NCI-H69 (cell line): Measurements from ENCODE around the gene RIN1.
A peak's percentile ranks its signal among the peaks of the same experiment; 100 is the strongest.
"Not testable (repeated sequence)": the region's sequence is repeated elsewhere in the genome, so short reads cannot be mapped to it uniquely, and the experiment has no call there.

Source experiments
- DNase-seq: peaks from one replicate; lab custom pipeline; 2025; lab: John Stamatoyannopoulos, UW

The RIN1 gene

GRCh38 chr11:66336234-66337102, at the start of gene RIN1:
Gene RIN1 (minus strand): TSS chr11:66336434. CDS start chr11:66336402, 32 bp downstream.
- peak; percentile 94 for DNase-seq

DNA sequence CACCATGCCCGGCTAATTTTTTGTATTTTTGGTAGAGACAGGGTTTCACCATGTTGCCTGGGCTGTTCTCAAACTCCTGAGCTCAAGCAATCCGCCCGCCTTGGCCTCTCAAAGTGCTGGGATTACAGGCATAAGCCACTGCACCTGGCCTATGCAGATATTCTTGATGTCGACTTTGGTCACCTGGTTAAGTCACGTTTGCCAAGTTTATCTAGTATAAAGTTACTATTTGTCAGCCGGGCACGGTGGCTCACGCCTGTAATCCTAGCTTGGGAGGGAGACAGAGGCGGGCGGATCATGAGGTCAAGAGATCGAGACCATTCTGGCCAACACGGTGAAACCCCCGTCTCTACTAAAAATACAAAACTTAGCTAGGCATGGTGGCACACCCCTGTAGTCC, 48.1 kb upstream of the RIN1 start:
- not testable (repeated sequence) for DNase-seq

DNA sequence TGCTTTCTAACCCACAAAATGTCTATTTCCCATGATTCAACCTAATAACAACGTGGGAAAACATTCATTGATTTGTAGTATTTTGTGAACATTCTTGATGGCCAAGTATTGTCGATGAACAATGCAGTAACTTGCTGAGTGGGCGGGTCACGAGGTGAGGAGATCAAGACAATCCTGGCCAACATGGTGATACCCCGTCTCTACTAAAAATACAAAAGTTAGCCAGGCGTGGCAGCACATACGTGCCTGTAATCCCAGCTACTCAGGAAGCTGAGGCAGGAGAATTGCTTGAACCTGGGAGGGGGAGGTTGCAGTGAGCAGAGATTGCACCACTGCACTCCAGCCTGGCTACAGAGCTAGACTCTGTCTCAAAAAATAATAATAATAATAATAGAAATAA, 44.0 kb upstream of the RIN1 start:
- DNase-seq, result peak; percentile 15

DNA sequence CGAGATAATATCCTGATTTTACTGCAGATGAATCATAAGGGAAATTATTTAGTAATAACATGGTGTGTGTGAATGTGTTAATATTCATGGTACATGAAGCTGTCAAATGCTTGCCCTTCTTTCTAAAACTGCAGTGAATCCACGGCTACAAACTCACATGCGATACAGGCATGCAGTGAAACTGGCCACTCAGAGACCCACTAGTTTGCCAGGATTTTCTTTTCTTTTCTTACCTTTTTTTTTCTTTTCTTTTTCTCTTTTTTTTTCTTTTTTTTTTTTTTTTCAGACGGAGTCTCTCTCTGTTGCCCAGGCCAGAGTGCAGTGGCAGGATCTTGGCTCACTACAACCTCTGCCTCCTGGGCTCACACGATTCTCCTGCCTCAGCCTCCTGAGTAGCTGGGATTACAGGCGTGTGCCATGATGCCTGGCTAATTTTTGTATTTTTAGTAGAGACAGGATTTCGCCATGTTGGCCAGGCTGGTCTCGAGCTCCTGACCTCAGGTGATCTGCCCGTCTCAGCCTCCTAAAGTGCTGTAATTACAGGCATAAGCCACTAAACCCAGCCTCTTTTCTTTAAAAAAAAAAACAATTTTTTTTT, 37.6 kb upstream of the RIN1 start:
- not testable (repeated sequence) for DNase-seq

GRCh38 chr11:66373265-66373664, 37.0 kb upstream of the RIN1 start:
- DNase-seq, result no peak

GRCh38 chr11:66371627-66372415, 35.6 kb upstream of the RIN1 start, which contains the start of gene SLC29A2:
Gene SLC29A2 (minus strand): TSS chr11:66371760. CDS start chr11:66371591, 169 bp downstream.
- peak; percentile 99 for DNase-seq

- DNase-seq, result no peak
These were observed 33.0 kb upstream of the RIN1 start for GRCh38 chr11:66369073-66369894.

- no peak for DNase-seq
These were observed 32.2 kb upstream of the RIN1 start for GRCh38 chr11:66368484-66368883.

DNA sequence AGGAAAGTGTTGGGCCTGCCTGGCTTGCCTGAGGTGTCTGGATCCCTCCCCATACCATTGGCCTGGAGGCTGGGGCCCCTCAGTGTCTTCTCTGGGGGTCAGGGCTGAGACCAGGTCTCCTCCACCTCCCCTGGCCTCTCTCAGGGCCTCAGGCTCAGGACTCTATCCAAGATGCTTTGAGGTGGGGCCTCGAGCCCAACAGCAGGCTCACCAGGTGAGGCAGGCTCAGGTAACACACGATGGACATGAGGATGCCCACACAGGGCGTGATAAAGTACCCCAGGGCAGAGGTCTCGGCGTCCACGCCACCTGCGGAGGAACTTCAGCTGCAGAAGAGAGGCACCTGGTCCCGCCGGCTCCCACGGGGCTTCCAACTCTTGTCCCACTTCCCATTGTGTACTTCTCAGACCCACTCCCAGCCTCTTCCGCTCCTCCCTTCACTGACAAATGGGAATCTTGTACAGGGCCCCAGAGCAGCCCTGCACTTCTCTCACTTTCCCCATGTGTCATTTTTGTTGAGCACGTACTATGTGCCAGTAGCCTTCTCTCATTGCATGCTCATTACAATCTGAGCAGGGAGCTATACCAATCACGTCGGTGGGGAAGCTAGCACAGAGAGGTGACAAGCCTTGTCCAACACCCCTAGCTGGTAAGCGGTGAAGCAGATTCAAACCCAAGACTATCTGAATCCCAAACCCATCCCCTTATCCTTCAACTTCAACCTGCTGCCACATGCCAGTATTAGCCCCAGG, 31.5 kb upstream of the RIN1 start:
- DNase-seq, result no peak

GRCh38 chr11:66366844-66367477, 30.7 kb upstream of the RIN1 start:
- no peak for DNase-seq

DNA sequence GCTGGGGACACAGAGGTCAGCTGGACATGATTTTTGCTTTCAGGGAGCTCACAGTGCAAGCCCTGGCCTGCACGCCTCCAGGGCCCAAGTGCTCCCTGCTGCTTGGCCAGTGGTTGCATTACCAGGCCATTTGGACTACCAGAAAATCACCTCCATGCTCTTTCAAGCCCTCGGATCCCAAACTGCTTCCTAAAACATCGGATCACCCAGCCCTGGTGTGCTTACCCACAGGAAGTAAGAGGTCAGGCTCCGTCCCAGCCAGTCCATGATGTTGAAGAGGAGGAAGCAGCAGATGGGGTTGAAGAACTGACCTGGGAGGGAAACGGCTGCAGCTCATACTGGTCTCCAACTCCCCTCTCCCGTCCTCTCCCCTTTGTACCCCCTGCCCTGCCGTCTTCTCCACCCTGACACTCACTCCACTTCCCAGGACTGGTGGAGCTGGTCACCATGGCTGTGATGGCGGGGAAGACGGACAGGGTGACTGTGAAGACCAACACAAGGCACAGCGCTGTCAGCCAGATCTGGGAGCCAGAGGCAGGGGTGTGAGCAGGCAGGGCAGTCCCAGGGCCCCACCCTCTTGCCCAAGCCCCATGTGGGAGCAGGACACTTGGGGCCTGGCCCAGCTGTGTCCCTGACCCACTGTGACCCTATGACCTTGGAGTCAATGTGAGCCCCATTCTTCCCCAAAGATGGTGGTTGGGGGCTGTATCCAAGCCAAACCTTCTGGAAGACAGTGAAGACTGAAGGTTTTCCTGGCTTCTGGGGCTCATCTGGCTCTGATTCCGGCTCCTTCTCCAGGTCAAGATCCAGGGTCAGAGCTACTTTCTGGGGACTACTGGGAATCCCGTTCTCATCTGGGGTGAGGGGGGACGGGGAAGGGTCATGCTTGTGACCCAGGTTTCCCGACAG, 29.7 kb upstream of the RIN1 start:
- DNase-seq, result no peak

DNA sequence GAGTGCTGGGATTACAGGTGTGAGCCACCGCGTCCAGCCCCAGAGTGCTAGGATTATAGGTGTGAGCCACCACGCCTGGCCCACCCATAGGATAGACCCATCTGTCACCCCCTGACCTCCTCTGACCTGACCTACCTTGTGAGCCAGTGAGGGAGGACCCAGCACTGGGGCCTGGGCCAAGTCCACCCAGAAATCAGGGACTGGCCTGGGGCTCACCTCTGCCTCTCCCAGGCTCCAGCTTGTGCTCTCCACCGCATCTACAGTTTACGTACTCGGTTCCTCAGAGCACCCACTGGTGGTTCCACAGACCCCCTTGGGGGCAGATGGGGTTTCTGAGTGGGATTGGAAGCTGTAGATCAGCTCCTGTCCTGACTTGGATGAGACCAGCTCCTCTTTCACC, 28.9 kb upstream of the RIN1 start:
- no peak for DNase-seq

GRCh38 chr11:66363805-66364535, 27.7 kb upstream of the RIN1 start:
- peak; percentile 53 for DNase-seq

- DNase-seq, result no peak
These were observed 27.0 kb upstream of the RIN1 start for GRCh38 chr11:66363187-66363601.

- no peak for DNase-seq
These were observed 26.4 kb upstream of the RIN1 start for GRCh38 chr11:66362481-66363147.

GRCh38 chr11:66361502-66361941, 25.3 kb upstream of the RIN1 start:
- no peak for DNase-seq

- DNase-seq, result no peak
These were observed 24.3 kb upstream of the RIN1 start for GRCh38 chr11:66360406-66361073.
